T-helper 9 cell (primary cell): ENCODE measurements around the gene MORC3.
"Not testable (repeated sequence)": the region's sequence is repeated elsewhere in the genome, so short reads cannot be mapped to it uniquely, and the experiment has no call there.

ENCODE experiments used
- DNase-seq: peaks from one replicate; pipeline ENCODE4 v3.0.0-alpha.2; 2020

The MORC3 gene

GRCh38 chr21:36323032-36323431 is 3.0 kb downstream of the MORC3 start:
- DNase-seq: no peak

GRCh38 chr21:36325373-36326010 is 5.5 kb downstream of the MORC3 start:
- no peak for DNase-seq

- DNase-seq: peak; percentile 31
Measured at GRCh38 chr21:36330904-36331303, 10.9 kb downstream of the MORC3 start.

GRCh38 chr21:36337099-36337509 is 17.1 kb downstream of the MORC3 start:
- no peak for DNase-seq

- no peak for DNase-seq
Measured at GRCh38 chr21:36338975-36339374, 19.0 kb downstream of the MORC3 start.

- DNase-seq: not testable (repeated sequence)
Measured at GRCh38 chr21:36342581-36342980, 22.6 kb downstream of the MORC3 start.

- no peak for DNase-seq
Measured at GRCh38 chr21:36344931-36345330, 24.9 kb downstream of the MORC3 start.

- no peak for DNase-seq
Measured at GRCh38 chr21:36347278-36347961, 27.4 kb downstream of the MORC3 start.

- DNase-seq: no peak
Measured at GRCh38 chr21:36347962-36348328, 27.9 kb downstream of the MORC3 start.

- DNase-seq: no peak
Measured at GRCh38 chr21:36349315-36349714, 29.3 kb downstream of the MORC3 start.

- DNase-seq: no peak
Measured at GRCh38 chr21:36350282-36350910, 30.4 kb downstream of the MORC3 start.

GRCh38 chr21:36354918-36355680 is 35.1 kb downstream of the MORC3 start:
- no peak for DNase-seq

- no peak for DNase-seq
Measured at GRCh38 chr21:36355868-36356267, 35.9 kb downstream of the MORC3 start.

- DNase-seq: no peak
Measured at GRCh38 chr21:36359185-36359584, 39.2 kb downstream of the MORC3 start.

- no peak for DNase-seq
Measured at GRCh38 chr21:36369064-36369685, 49.2 kb downstream of the MORC3 start.

- DNase-seq: no peak
Measured at GRCh38 chr21:36375994-36376393, 56.0 kb downstream of the MORC3 start.

- DNase-seq: no peak
Measured at GRCh38 chr21:36377391-36377842, 57.4 kb downstream of the MORC3 start.

GRCh38 chr21:36379251-36379650 is 59.3 kb downstream of the MORC3 start:
- no peak for DNase-seq

- no peak for DNase-seq
Measured at GRCh38 chr21:36381841-36382589, 62.0 kb downstream of the MORC3 start.

- DNase-seq: not testable (repeated sequence)
Measured at GRCh38 chr21:36382722-36383121, 62.7 kb downstream of the MORC3 start.

GRCh38 chr21:36384885-36385232 is 64.9 kb downstream of the MORC3 start:
- DNase-seq: no peak
